Measurements from ENCODE around the gene CA10.

DNA sequence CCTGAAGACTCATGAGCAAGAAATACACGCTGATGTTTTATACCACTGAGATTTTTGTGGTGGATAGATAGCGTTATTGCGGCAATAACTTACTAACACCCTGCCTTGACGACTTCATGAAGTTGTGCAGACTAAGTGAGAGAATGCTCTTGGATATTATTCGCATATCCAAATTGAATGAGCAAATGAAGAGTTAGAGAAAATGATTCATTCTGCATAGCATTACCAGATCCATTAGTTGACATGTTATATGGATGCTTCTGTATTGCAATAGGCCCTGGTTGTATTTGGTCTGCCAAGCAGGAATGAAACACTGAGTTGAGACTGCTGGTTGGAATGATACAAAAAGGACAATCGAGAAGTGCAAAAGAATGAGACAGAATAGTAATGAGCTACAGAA is 247.3 kb downstream of the CA10 start:
- TF ChIP-seq, protein P1, sequence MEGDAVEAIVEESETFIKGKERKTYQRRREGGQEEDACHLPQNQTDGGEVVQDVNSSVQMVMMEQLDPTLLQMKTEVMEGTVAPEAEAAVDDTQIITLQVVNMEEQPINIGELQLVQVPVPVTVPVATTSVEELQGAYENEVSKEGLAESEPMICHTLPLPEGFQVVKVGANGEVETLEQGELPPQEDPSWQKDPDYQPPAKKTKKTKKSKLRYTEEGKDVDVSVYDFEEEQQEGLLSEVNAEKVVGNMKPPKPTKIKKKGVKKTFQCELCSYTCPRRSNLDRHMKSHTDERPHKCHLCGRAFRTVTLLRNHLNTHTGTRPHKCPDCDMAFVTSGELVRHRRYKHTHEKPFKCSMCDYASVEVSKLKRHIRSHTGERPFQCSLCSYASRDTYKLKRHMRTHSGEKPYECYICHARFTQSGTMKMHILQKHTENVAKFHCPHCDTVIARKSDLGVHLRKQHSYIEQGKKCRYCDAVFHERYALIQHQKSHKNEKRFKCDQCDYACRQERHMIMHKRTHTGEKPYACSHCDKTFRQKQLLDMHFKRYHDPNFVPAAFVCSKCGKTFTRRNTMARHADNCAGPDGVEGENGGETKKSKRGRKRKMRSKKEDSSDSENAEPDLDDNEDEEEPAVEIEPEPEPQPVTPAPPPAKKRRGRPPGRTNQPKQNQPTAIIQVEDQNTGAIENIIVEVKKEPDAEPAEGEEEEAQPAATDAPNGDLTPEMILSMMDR (IDR thresholded peaks at IDR 0.05): no peak
- TF ChIP-seq POLR2A (IDR thresholded peaks at IDR 0.05): no peak
- no peak for TF ChIP-seq EP300 (IDR thresholded peaks at IDR 0.05)

Measured in gastroesophageal sphincter (tissue), 3 donors.